HFFc6 (cell line): Measurements from ENCODE around the gene INPP4B. TPM values are rescaled to one million over a fixed set of nuclear protein-coding genes. Genes with fewer than 3 reads are reported as not detected.

Source experiments
- DNase-seq: peaks from one replicate; pipeline ENCODE4 v3.0.0-alpha.2; 2018
- H3K27ac Mint-ChIP-seq: 2 replicates; pipeline ENCODE4 v1.8.0; 2020; ENCODE audit warnings: mild to moderate bottlenecking, mixed read lengths
- H3K27me3 Mint-ChIP-seq: 2 replicates; pipeline ENCODE4 v1.8.0; 2021; ENCODE audit warnings: mild to moderate bottlenecking, moderate library complexity, mixed read lengths; ENCODE audit not compliant: insufficient read depth
- H3K36me3 Mint-ChIP-seq: 2 replicates; pipeline ENCODE4 v1.8.0; 2021; ENCODE audit warnings: low read depth, mixed read lengths
- H3K4me1 Mint-ChIP-seq: 2 replicates; pipeline ENCODE4 v1.8.0; 2020; ENCODE audit warnings: low read depth, mixed read lengths
- H3K4me3 Mint-ChIP-seq: 2 replicates; pipeline ENCODE4 v1.8.0; 2020; ENCODE audit warnings: mild to moderate bottlenecking, moderate library complexity, mixed read lengths
- H3K9me3 Mint-ChIP-seq: 2 replicates; pipeline ENCODE4 v1.8.0; 2020; ENCODE audit warnings: mild to moderate bottlenecking, mixed read lengths
- CTCF ChIP-seq: fragments of 200-600 bp; sonication (generic); IDR thresholded peaks from 2 replicates; pipeline ENCODE4 v1.5.0; 2021; ENCODE audit warnings: antibody characterized with exemption, mild to moderate bottlenecking
- total RNA-seq, 6 experiments: library from RNA; stranded (reverse); fragmentation: NEBNext Ultra II Directional; extraction: Animal tissue kit (Norgen Biotek cat#: 25700); gene quantifications; 2 replicates in 1 of 6; 3 replicates in 5 of 6; pipeline ENCODE4 v1.2.3, GENCODE V29; 2021

The INPP4B gene
- total RNA-seq, 6 experiments from 2014 or later, result 36.1 to 48.9 (median 40.1) TPM

GRCh38 chr4:142547974-142548373 lies 298.1 kb downstream of the INPP4B start:
- peak overlapping the region; percentile 55 for H3K27ac Mint-ChIP-seq
- peak; percentile 61 for DNase-seq

GRCh38 chr4:142544594-142544993 lies 301.5 kb downstream of the INPP4B start:
- H3K27me3 Mint-ChIP-seq, result no peaks in the 10 kb centered on the region
- no peak for TF ChIP-seq CTCF
- H3K4me1 Mint-ChIP-seq, result peaks cover 27% of the 10 kb centered on the region
- no peaks in the 10 kb centered on the region for H3K9me3 Mint-ChIP-seq
- no peak overlapping the region for H3K27ac Mint-ChIP-seq
- DNase-seq, result no peak
- H3K36me3 Mint-ChIP-seq, result no peaks in the 10 kb centered on the region
- H3K4me3 Mint-ChIP-seq, result no peak overlapping the region

More at GRCh38 chr4:142547974-142548373, 298.1 kb downstream of the INPP4B start:
- no peak for TF ChIP-seq CTCF
- no peaks in the 10 kb centered on the region for H3K9me3 Mint-ChIP-seq
- H3K27me3 Mint-ChIP-seq, result no peaks in the 10 kb centered on the region
- peaks cover 52% of the 10 kb centered on the region for H3K4me1 Mint-ChIP-seq
- no peaks in the 10 kb centered on the region for H3K36me3 Mint-ChIP-seq
- no peak overlapping the region; the same call in 1 of the 2 replicates for H3K4me3 Mint-ChIP-seq

GRCh38 chr4:142544039-142544438 lies 302.1 kb downstream of the INPP4B start:
- no peak for DNase-seq
- H3K36me3 Mint-ChIP-seq, result no peaks in the 10 kb centered on the region
- H3K4me1 Mint-ChIP-seq, result peaks cover 22% of the 10 kb centered on the region
- no peak overlapping the region for H3K4me3 Mint-ChIP-seq
- H3K27me3 Mint-ChIP-seq, result no peaks in the 10 kb centered on the region
- TF ChIP-seq CTCF, result no peak
- H3K27ac Mint-ChIP-seq, result no peak overlapping the region
- H3K9me3 Mint-ChIP-seq, result no peaks in the 10 kb centered on the region

- Mint-ChIP-seq H3K4me3 (no peak overlapping the region), H3K4me1 (peaks cover 10% of the 10 kb centered on the region), H3K9me3 (no peaks in the 10 kb centered on the region), H3K27ac (no peak overlapping the region), H3K27me3 (no peaks in the 10 kb centered on the region), H3K36me3 (no peaks in the 10 kb centered on the region)
- no peak for TF ChIP-seq CTCF
- no peak for DNase-seq
These were observed 305.7 kb downstream of the INPP4B start for GRCh38 chr4:142540483-142540804.

GRCh38 chr4:142539796-142540482 lies 306.2 kb downstream of the INPP4B start:
- H3K4me1 Mint-ChIP-seq, result peaks cover 15% of the 10 kb centered on the region
- no peak overlapping the region for H3K4me3 Mint-ChIP-seq
- DNase-seq, result no peak
- no peaks in the 10 kb centered on the region for H3K9me3 Mint-ChIP-seq
- TF ChIP-seq CTCF, result no peak
- H3K27me3 Mint-ChIP-seq, result no peaks in the 10 kb centered on the region
- no peaks in the 10 kb centered on the region for H3K36me3 Mint-ChIP-seq
- H3K27ac Mint-ChIP-seq, result no peak overlapping the region
